Activated gamma-delta T cell (primary cell): Measurements from ENCODE around the gene B4GALNT1.
A peak's percentile ranks its signal among the peaks of the same experiment; 100 is the strongest.
"Not testable (repeated sequence)": the region's sequence is repeated elsewhere in the genome, so short reads cannot be mapped to it uniquely, and the experiment has no call there.

Experiments
- DNase-seq: peaks from one replicate; lab custom pipeline; 2025; lab: John Stamatoyannopoulos, UW

B4GALNT1 gene

DNA sequence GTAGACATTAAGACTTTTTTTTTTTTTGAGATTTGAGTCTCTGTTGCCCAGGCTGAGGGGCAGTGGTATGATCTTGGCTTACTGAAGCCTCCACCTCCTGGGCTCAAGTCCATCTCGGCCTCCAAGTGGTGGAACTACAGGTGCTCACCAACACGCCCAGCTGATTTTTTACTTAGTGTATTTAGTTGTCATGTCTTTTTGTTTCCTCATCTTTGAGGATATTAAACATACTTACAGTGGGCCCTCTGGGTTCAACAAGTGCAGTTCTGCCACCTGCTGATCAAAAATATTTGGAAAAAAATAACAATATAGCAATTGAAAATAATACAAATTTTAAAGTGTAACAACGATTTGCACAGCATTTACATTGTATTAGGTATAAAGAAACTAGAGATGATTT, 4.4 kb upstream of the B4GALNT1 start:
- no peak for DNase-seq

DNA sequence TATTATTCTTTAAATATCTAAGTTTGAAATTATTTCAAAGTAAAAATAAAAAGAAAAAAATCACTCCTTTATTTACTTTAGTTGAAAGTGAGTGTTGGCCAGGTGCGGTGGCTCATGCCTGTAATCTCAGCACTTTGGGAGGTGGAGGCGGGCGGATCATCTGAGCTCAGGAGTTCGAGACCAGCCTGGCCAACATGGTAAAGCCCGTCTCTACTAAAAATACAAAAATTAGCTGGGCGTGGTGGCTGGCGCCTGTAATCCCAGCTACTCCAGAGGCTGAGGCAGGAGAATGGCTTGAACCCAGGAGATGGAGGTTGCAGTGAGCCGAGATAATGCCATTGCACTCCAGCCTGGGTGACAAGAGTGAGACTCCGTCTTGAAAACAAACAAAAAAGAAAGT, 3.7 kb upstream of the B4GALNT1 start:
- DNase-seq = not testable (repeated sequence)

DNA sequence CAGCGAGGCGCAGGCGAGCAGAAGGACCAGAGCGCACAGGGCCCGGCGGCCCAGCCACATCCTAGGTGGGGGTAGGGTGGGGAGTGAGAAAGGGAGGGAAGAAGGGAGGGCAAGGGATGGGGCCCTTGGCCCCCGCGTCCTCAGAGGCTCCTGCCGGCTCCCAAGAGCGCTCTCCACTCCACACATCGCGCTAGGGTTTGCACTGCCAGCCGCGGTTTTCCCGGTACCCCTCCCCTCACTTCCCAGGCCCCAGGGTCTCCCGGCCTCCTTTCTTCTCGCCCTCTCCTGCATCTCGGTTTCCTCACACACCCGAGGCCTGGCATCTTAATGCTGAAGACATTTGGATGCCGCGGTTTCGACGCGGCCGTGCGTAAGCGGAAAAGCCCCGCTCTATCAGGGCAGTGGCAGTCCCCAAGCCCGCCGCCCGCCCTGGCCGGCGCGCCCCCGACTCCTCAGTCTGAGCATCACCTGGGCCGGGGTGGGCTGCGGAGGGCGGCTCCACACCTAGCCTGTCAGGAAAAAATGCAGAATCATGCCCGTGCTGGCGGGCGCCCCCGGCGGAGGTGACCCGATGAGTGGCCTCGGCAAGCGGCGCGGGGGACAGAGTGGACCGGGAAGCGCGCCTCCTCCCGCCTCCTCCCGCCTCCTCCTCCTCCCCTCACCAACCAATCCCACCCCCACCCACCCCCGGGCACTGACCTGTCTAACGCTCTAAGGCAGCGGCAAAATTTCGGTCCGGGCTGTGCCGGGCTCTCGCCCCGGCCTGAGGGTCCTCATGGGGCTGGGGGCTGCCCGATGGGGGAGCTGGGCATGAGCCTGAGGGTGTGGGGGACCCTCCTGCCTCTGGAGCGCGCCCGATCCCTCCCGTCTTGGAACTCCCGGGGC, 686 bp downstream of the B4GALNT1 start:
- DNase-seq = peak; percentile 22

DNA sequence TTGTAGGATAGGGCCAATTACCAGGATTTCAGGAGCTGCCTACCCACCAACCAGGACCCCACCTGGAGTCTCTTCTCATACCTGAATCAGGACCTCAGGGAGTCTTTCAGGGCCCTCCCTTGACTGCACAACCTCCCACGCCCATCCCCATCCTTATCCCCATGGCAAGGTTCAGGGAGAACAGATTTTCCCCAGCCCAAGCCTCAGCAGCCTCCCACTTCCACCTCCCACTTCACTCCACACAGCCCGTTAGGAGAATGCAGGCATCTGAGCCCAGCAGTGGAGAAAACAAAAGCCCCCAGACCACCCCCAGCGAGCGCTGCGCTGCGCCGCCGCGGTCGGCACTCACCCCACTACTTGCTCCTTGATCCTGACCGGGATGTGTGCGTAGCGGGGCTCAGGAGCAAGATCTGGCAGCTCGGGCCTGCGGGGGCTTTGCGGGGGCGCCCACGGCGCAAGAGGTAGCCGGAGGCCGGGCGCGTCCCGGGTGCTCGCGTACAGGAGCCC, 1.4 kb downstream of the B4GALNT1 start:
- no peak for DNase-seq

DNA sequence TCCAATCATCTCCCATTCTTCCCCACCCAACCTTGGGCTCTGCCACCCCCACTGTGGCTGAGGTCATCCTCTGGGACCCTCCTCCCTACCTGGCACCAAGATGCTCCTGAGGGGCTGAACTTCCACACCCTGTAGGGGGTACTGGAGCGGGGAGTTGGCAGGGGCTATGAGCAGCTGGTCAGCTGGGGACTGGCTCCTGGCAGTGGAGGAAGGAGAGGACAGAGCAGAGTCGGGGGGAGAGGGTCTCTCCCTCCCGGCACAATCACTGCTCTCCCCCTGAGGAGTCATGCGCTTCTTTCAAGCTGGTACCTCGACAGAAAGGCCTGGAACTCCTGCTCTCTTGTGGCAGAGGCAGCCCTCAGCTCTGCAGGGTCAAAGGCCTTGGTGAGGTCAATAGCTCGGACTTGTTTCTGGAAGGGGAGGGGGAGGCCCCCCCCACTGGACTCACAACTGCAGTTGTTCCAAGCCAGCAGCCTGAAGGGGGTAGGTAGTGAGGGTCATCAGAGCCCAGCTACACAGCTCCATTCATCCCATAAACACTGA, 2.0 kb downstream of the B4GALNT1 start:
- no peak for DNase-seq

DNA sequence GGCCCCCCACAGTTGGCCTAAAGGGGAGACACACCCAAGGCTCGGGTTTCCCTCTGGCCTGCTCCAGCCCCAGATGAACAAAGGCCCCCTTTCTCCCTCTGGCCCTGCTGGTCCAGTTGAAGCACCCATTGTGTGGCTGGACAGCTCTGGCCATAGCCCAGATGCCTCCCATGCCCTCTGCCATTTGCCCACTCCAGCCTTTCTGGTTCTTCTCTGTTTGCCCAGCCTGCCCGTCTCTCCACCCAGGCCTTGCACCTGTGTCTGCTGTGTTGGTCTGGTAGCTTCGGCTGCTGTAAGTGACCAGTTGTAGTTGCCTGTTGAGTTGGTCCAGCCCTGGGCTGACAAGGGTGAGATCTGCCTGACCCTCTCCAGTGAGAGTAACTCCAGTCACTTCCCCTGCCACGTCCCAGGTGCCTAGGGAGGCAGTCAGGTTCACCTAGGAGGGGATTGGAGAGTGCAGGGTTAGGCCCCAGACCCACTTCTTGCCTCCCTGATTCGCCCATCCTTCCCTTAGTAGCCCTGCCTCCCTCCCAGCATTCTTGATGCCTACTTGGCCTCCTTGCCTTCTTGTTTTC, 3.0 kb downstream of the B4GALNT1 start:
- DNase-seq = no peak

DNA sequence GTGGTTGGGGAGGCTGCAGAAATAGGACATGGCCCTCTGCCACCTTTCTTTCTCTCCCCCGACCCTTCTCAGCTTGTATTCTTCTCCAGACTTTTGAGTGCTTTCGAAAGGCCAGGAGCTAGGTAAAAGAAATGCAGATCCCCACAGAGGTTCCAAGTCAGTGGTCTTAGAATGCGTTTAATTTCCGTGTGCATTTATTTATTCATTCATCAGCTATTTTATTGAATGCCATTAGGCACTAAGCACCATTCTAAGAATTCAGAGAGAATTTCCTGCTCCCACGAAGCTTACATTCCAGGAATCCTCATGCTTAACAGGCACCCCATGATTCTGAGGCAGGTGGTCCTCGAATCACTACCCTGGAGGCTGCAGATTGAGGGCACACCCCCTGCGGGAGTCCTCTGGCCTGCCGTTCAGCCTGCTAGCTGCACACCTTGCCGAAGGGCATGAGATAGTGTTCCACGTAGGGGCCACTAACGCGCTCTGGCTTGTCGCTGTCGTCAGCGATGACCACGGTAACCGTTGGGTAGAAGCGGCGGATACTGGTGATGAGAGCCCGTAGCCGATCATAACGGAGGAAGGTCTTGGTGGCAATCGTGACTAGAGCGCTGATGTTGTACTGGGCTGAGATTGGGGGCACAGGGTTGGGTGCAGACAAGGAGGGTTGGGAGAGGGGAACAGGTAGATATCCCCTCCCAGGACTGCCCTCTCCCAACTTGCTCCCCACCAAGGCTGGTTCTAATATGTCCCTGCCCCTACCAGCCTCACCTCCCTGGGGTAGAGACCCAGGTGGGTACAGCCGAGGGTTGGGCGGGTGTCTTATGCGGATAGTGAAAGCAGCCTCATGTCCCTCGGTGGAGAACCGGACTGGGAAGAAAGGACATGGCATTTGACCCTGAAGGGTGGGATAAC, 4.5 kb downstream of the B4GALNT1 start:
- DNase-seq = no peak

DNA sequence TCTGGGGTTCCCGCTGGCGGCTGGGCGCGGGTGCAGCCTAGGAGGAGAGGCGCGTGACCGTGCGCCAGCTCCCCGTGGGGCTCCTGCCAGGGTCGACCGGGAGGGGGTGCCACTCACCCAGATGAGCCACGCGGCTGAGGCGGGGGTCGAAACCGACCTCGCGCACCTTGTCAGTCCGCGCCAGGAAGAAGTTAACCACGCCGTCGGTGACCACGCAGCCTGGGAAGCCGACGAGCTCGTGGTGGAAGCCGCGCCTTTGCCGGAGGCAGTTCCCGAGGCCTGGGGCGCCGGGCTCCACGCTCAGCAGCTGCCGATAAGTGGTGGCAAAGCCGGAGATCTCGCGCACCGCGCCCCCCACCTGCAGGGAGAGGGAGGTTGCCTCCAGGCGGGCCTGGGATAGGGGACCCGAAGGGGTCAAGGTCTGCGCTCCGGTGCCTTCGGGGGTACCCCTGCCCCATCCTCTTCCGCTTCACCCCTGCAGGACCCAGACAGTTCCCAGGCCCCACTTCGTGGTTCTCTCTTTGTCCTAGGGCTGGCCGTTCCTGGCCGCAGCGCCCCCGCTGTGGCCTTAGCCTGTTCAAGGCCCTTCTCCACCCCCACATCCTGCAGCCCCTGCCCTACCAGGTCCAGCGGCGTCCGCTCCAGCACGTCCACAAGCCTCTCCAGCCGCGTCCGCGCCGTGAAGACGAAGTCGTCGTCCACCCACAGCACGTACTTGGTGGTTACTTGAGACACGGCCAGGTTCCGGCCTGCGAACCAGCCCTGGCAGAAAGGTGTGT, 5.3 kb downstream of the B4GALNT1 start:
- DNase-seq = no peak

DNA sequence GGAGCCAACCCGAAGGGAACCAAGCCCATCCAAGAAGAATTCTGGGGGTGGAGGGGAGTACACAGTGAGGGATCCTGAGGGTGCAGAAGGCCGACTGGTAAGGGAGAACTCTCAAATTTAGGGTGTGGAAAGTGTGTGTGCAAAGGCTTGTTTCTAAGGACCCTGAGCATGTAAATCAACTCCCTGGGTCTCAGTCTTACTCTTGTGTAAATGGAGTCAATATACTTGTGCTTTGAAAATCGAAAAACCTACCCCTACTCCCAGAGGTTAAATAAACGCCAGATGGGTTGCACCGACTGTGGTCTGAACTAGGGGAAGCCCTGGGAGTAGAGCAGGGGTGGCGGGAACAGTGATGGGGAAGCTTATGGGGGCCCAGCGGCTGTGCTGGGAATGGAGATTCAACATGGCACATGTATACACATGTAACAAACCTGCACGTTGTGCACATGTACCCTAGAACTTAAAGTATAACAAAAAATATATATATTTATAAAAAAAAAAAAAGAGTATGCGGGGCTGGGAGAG, 6.0 kb downstream of the B4GALNT1 start:
- no peak for DNase-seq

DNA sequence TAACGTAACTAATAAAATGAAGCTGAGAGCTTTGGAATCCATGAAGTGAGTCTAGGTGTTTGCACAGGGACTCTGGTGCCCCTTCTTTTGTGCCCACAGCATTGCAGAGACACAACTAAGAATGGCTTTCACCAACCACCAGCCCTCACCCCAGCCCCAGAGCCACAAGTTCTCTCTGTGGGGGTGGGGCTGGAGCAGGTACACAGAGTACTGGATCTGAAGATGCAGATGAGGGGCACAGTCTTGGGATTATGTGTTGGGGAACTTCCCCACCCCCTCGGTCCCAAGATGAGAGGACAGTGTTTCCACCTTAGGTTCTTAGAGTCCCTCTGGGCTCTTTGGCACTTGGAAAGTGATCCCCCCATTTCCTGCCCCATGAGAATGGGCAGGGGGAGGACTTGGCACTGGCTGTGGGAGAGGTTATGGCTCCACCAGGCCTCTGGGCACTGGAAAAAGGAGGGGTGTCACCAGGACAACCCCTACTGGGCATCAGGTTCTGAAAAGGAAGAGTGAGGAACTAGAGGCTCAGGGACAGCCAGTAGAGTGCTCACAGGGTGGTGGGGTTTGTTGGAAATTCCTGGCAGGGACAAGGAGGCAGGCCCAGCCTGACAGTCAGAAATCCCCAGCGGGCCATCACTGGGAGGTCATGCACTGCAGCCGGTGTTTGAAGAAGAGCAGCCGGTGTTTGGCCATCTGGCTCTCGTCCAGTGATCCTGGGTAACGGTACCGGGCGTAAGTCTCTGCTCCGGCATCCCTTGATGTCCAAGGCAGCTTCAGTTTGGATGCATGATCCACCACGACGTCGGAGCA, 6.7 kb downstream of the B4GALNT1 start:
- no peak for DNase-seq

DNA sequence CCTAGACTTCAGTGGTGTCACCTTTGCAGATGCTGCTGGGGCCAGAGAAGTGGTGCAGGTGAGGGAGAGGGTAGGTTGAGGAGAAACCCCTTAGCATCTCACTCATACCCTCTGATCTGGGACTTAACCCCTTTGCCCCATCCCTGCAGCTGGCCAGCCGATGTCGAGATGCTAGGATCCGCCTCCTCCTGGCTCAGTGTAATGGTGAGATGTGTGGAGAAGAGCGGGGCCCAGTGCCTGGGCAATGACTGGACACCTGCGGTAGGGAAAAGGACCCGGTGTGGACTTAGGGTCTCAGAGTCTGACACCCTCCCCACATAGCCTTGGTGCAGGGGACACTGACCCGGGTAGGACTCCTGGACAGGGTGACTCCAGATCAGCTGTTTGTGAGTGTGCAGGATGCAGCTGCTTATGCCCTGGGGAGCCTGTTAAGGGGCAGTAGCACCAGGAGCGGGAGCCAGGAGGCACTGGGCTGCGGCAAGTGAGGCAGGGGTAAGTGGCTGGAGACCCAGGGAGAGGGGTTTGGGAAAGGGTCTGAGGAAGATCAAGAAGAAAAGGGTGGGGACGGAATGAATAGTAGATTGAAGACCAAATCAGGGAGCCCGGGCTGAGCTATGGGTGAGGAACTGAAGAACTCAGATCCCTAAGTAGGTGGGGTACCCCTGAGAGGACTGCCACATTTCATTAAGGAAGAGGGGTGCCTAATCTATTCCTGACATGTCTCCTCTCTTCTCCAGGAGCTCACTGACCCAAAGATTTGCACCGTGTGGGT, 7.6 kb downstream of the B4GALNT1 start:
- DNase-seq = no peak

DNA sequence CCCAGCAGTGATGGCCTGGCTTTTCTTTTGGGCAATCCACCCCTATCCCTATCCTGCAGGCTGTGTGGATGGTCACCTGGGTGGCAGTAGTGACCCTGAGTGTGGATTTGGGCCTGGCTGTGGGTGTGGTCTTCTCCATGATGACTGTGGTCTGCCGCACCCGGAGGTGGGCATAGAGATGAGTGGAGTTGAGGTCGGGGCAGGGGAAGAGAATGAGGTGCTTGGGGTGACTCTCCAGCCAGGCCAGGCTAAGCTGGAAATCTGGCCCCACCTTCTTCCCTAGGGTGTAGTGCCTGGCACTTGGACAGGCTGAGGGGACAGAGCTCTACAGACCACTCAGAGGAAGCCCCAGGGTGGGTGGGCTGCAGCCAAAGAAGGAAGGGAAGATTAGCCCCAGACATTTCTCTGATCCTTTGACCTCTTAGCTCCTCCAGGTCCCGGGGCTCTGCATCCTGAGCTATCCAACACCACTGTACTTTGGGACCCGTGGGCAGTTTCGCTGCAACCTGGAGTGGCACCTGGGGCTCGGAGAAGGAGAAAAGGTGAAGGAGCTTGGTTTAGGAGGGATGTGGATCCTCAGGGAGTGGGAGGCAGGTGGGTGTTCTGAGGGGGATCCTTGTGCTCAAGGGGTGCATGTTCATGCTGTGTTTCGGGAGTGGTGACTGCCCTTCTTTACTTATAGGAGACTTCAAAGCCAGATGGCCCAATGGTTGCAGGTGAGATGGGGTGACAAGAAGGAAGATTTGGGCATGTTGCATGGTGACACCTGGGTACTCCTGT, 8.4 kb downstream of the B4GALNT1 start:
- no peak for DNase-seq

DNA sequence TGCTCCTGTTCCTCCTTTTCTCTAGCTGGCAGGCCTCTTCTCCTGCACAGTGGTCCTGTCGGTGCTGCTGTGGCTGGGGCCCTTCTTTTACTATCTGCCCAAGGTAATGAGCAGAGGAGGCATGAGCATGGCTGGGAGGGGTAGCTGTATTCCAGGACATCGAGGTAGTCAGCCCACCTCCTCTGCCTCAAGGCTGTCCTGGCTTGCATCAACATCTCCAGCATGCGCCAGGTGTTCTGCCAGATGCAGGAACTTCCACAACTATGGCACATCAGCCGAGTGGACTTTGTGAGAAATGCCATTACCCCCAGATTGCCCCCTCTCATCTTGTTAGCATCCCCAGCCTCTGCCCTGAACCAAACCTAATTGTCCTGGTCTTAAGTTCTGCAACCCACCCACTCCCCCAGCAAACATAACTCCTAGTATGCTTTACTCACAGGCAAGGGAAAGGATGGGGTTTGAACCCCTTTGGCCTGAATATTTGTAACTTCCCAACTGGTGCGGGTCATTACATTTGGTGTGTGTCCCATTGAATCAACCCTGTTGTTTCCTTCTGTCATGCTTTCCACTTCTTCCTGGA, 9.1 kb downstream of the B4GALNT1 start:
- no peak for DNase-seq

DNA sequence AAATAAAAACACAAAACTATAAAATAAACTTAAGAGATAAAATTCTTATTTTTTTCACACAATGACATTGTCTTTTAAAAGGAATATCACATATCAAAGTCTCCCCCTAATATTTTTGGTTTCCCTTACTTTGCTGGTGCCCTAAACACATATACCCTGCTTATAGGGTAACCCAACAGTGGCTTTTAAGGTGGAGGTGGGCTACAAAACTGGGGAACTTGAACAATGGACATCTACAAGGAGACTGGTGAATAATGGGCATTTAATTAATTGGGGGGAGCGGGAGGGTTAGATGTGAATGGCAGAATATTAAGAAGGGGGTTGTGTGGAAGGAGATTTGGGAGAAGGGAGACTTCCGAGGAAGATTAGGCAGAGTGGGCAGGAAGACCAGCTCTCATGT, 9.6 kb downstream of the B4GALNT1 start:
- no peak for DNase-seq

DNA sequence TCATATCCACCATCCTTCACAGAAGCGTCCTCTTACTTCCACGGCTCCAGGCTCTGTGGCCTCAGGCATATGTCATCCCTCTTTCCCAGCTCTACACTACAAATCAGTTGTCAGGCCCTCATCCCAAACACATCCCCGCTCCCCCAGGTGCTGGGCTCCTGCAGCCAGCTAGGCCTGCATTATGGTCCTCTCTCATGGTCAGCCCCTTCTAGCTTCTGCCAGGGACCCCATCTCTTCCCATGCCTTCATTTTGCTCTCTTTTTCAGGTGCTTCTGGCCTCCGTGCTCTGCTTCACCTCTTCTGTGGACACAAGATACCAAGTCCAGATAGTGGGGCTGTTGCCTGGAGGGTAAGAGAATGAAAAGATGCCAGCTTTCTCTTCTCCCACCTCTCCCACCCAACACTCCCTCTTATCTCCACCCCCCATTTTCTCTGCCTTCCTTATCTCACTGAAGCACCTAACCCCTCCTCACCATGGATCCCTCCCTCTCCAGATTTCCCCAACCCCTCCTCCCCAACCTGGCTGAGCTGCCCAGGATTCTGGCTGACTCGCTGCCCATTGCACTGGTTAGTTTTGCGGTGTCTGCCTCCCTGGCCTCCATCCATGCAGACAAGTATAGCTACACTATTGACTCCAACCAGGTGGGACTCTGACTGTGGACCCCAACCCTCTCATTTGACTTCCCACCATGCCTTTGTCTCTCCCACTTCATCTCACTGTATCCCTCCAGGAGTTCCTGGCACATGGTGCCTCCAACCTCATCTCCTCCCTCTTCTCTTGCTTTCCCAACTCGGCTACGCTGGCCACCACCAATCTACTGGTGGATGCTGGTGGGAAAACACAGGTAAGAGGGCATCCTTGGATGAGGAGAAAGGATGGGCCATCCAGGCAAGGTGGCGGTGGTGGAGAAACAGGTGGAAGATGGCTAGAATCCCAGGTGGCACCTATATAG, 10.4 kb downstream of the B4GALNT1 start:
- no peak for DNase-seq

DNA sequence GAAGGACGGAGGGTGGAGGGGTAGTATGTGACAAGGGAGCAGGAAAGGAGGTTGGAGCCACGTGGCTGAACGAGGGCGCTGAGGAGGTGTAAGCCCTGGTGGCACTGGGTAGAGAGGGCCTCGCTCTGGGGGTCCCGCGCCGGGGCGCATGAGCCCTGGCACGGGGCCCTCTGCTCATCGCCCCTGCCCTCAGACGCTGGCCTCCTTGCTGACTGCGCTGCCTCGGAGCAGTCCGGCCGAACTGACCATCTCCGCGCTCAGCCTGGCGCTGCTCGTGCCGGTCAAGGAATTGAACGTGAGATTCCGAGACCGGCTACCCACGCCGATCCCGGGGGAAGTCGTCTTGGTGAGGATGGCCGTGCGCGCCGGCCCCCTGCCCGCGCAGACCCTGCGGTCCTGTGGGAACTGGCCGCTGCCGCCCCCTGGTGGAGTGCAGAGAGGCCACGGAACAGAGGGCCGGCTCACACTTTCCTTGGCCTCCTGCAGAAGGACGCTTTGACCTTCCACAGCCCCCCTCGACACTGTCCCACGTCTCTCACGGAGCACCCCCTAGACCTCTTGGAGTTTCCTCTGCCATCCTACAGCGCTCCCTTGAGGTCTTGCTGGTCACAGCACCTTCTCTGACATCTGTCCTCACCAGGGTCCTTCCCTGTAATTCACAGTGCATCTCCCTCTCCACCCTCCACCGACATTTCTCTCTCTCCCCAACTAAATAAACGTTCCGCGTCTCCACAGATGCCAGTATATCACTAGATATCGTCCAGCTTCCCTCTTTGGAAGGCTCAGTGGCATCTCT, 11.3 kb downstream of the B4GALNT1 start:
- DNase-seq = peak; percentile 24
